Measurements from ENCODE around the gene CCDC197.

Gene CCDC197

DNA sequence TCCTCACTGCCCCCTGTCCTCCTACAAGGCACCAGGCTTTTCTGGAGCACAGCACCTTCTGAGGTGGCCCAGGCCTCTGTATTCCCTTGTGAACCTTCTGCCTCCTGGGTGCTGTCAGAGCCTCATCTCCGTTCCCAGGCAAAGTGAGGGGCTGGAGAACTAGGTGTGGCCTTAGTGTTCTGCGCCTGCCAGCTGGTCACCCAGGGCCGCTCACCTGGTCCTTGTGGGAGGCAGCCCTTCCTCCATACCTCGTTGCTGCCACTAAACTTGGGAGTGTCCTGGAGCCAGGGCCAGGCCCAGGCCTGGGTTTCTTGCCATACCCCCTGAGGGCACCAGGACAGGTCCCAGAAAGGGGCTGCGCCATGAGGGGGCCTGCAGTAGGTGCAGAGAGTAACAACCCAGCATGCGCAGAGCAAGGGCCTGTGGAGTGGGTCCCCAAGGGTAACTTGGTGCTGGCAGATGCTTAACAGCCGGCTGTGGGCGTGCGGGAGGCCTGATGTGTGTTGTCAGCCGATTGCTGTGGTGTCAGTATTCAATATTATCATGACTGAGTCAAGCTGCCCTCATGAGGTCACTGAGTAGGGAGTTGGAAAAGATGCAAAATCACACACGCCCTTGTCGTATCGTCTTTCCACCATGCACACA, 46.1 kb downstream of the CCDC197 start:
- no peak for DNase-seq (ENCODE audit: low read depth)

DNA sequence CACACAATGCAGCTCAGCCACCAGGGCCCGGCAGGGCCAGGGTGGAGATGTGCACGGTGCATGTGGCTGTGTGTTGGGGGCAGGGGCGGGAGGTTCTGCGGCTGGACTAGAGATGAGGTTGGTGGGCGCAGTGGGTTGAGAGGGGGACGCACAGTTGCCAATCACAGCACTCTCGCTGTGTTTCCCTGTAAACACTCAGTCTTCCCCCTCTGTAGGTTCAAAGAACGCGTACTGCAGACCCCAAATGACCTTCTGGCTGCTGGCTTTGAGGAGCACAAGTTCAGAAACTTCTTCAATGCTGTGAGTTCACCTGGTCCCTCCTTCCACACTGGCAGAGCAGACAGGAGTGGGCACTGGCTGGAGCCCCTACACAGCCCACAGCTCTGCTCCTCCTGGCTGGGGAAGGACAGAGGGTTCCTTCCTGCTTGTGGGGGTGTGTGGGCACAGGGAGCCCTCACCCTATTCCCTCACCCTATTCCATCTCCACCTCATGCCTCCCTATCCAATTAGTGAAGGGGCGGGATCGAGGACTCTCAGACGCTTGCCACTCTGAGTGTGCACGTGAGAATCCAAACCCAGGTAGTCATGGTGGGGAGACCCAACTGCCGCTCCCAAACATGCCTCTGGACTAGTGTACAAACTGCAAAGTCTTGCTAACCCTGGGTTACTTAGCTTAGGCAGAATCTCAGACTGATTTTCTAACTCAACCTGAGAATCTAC, 46.8 kb downstream of the CCDC197 start:
- DNase-seq (ENCODE audit: low read depth), result no peak

DNA sequence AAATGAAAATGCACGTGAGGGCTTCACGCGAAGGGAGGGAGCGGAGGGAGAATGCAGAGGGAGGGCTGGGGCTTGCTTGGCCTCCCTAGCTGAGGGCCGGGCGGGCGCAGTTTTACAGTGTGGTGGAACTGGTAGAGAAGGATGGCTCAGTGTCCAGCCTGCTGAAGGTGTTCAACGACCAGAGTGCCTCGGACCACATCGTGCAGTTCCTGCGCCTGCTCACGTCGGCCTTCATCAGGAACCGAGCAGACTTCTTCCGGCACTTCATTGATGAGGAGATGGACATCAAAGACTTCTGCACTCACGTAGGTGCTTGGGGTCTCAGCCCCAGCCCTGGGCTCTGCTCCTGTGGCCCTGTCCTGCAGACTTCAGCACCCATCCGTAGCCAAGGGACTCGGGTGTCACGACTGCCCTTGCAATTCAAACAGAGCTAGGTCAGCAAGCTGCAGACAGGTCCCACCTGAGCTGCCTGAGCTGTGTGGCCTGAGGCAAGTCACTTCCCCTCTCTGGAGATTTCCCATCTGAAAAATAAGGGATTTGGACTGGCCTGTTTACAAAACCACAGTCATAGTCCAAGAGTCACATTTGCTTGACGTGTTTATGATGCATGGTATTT, 47.5 kb downstream of the CCDC197 start:
- DNase-seq (ENCODE audit: low read depth), result no peak

DNA sequence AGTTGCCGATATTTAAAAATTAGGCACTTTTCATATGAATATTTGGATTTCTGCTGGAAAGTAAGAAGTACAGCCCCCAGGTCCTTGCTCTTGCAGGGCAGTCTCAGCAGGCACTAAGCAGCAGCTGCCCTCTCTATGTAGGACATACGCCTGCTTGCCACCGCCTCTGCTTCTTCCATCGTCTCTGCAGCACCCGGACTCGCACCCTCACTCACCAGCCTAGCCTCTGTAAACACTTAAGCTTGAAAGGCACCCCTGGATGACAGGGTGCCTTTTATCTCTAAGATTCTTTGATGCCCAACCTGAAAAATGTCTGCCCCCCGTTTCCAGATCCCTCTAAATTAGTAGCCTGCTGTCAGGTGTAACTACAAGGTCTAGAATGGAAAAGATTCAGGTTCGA, 48.0 kb downstream of the CCDC197 start:
- DNase-seq (ENCODE audit: low read depth), result no peak

DNA sequence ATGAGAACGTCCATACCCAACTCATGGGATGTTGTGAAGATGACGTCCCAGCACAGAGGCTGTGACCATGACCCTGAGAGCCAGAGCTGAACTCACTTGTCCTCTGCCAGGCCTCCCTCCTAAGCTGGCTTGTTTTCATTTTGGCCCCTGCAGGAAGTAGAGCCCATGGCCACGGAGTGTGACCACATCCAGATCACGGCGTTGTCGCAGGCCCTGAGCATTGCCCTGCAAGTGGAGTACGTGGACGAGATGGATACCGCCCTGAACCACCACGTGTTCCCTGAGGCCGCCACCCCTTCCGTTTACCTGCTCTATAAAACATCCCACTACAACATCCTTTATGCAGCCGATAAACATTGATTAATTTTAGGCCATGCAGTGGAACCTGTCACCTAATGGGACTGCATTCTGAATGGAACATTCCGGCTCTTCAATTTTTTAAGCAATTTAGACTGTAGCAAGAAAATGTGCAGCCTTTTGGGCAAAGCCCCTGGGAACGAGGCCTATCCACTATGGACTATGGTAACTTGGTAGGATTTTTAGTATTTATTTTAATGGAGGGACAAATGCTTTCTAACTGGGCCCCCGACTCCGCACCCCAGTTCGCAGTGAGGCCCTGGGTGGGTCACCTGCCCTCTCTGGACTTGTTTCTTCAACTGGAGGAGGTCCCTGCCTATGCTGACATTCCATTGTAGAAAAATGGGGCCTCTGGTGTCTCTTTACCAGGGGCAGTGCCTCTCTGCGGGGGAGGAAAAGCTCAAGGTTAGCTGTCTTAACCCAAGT, 48.7 kb downstream of the CCDC197 start:
- no peak for DNase-seq (ENCODE audit: low read depth)

DNA sequence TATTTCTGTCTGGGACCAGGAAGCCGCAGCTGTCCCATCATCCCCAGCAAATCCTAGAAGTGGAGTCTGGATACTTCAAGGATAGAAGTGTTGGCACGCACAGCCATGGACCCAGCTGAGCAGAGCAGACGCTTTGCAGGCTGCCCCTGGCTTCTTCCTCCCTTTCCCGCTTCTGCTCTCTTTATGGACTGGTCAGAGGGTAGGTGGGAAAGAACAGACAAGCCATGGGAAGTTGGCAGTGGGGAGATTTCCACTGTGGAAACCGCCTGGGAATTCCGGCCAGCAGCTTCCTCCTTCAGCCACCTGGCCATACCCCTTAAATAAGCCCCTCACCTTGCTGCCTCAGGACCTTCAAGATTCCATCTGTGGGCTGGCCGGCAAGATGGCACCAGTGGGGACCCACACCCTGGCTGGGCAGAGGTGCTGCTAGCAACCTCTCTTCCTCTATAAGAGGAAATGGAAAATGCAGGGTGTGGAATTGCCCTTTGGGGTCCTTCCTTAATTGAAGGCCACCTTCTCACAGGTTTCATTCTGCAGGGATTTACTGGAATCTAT, 49.7 kb downstream of the CCDC197 start:
- DNase-seq (ENCODE audit: low read depth), result no peak

DNA sequence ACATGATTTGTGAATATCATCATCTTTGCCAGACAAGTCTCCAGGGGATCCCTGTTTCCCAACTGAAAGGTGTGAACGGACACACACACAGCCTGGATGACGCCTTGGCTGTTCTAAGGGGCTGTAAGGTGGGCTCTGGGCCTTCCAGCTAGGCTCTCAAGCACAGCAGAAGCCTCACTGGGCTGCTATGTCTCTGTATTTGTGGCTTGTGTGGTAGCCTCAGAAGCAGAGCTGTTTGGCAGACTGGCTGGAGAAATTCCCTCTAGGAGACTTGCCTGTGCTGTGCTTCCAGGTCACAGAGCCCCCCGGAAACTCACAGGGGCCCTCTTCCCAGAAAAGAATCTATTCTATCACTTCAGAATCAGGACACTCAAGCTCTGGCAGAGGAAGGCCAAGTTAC, 50.5 kb downstream of the CCDC197 start:
- no peak for DNase-seq (ENCODE audit: low read depth)

DNA sequence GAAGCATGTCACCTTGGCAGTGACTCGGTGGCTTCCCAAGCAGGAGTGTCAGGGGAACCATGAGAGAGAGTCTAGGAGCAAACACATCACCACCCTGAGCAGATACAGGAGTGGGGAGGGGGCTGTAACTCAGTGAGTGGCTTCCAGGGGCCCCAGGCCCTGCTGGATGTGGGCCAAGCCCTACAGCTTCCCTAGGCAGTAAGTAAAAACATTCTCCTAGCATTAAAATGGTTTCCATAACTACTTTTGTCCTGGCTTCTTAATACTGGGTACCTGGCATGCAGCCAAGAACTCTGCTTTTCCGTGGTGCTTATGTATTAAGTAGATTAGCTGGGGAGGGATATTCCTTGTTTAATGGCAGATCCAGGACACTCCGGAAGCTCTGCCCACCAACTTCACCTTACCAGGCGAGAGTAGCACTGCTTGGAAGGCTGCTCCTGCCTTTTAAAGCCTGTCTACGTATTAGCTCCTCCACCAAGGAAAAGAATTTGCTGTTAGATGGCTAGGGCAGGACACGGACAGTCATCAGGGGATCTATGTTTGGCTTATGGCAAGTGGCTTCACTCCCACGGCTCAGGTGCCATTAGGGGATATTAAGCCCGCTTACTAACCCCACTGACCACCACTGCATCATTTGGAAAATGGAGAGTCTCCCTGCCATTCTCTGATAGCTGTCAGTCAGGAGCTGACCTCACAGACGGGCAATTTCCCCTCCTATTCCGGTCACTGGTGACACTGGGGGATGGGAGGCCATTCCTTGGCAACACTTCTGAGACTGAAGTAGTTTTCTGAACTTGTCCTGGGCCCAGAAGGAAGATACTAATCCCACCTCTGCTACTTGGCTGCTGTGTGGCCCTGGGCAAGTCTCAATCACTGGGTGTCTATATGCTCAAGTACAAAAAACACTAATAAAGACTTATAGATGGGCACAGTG, 51.9 kb downstream of the CCDC197 start:
- no peak for DNase-seq (ENCODE audit: low read depth)

DNA sequence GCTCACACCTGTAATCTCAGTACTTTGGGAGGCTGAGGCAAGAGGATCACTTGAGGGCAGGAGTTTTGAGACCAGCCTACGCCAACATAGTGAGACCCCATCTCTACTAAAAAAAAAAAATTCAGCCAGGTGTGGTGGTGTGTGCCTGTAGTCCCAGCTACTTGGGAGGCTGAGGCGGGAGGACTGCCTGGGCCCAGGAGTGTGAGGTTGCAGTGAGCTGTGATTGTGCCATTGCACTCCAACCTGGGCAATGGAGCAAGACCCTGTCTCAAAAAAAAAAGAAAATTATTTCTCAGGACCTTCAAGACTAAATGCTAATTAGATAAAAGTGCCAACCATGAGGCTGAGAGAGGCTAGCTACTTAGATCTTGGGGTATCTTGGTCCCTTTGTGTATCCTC, 52.5 kb downstream of the CCDC197 start:
- DNase-seq (ENCODE audit: low read depth), result no peak

DNA sequence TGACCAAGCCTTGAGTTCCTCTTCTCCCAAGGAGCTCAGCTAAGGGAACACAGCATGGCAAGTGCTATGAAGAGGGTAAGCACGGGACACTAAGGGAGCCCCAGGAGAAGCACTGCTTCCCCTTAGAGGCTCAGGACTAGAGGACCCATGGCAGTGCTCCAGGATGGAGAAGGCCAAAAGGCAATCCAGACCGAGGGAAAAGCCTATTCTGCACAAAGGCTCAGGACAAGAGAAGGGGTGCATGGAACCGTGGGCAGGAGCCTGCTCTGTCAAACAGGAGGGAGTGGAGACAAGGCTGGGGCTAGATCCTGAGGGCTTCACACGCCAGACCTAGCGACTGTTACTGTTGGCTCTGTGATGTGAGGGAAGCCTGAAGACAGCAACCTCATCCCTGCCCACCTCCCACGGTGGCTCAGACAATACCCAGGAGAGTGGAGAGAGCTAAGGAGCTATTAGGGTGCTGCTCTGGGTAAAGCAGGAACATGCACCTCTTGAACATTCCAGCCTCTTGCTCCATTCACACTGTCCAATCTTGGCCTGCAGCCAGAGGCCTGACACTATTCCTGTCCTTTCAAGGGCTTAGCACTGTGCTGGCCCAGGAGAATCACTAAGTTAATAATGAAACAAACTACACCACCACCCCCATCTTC, 53.3 kb downstream of the CCDC197 start:
- DNase-seq (ENCODE audit: low read depth), result no peak

DNA sequence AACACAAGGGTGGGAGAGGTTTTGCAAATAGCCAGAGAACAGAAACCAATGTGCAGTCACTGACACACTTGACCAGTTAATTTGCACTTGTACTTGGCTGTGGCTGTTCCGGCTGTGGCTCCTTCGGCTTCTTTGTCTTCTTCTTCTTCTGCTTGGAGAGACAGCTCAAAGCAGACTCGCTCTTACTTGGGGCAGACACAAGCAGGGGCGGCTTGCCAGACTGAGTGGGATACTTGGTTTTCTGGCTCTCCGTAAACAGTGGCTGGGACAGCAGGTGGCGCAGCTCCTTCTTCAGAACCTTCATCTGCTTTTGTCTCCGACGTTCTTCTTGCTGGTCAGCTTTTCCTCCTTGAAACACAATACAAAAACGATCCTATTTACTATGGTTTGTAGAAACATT, 54.0 kb downstream of the CCDC197 start:
- DNase-seq (ENCODE audit: low read depth), result no peak

DNA sequence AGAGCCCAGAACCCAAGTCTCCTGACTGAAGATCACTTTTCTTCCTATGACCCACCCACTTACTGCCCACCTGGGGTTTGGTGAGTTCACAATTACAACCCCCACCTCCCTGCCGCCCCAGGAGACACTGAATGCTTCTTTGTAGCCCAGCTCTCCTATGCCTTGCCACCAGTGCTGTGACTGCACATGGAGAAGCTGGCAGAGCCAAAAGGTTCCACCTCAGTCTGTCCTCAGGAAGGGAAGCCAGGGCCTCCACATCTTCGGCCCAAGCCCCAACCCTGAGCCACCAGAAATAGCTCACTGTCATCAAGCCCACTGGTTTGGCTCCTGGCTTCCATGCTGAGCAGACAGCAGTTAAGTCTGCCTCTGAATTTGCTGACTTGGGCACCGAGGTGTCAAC, 54.7 kb downstream of the CCDC197 start:
- no peak for DNase-seq (ENCODE audit: low read depth)

DNA sequence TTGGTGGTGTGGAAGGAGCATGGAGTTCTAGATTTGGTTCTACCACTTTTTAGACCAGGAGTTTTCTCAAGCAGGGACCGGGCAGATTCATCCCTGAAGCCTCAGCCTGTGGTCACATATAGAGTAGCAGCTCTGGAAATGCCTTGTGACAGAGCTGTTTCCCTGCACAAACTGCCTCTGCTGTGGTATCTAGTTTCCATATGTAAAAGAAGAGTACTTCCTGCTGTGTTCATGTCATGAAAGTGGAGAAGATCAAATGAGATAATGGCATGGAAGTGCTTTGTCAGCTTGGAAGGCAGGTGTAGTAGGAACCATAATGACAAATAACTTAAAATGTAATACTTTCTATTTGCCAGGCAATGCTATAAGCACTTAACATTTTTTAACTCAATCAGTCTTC, 55.1 kb downstream of the CCDC197 start:
- DNase-seq (ENCODE audit: low read depth), result no peak

DNA sequence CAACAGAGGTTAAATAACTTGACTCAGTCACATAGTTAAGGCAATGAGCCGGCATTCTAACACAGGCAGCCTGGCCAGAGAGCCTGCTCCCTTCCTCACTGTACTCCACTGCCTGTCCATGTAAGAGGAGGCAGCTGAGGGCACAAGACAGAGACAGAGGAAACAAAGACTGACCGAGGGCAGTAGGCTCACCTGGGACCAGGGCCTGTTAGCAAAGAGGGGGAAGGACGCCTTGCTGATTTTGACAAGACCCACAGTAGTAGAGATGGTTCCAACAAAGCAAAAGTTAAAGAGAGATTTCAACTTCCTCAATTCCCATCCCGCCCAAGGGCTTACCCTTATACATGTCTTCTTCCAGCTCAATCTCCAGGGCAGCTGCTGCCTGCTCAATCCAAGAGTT, 55.6 kb downstream of the CCDC197 start:
- DNase-seq (ENCODE audit: low read depth), result no peak

DNA sequence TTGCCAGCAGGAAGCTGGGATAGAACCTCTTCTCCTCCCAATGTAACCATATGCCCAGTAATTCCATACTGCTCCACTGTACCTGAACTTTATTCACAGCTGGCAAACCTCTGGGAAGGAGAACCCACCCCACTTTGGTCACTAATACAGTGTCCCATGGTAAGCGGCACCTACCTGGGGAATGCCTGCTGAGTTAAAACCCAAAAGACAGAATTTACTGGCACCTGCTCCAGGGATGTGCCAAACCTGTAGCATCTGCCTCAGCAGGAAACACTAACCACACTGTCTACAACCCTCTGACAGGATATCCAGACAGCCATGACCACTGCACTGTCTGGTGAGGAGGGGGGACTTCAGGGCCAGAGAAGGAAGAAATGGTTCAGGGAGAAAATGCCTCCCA, 57.3 kb downstream of the CCDC197 start:
- no peak for DNase-seq (ENCODE audit: low read depth)

DNA sequence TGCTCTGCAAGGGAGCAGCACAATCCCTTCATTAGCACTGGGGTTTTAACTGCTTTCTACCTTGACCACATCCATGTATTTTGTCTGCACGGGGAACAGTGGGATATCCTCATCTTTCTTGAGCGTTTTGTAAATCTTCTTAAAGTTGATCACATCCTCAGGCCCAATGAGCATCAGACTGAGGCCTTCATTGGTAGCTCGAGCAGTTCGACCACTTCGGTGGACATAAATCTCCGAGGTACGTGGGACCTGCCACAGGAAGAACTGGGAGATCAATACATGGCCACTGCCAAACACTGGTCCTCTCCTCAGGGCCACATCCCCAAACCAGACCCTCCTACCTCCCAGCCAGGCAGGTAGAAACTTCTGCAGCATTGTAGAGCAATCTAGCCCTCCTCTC, 57.8 kb downstream of the CCDC197 start:
- no peak for DNase-seq (ENCODE audit: low read depth)

DNA sequence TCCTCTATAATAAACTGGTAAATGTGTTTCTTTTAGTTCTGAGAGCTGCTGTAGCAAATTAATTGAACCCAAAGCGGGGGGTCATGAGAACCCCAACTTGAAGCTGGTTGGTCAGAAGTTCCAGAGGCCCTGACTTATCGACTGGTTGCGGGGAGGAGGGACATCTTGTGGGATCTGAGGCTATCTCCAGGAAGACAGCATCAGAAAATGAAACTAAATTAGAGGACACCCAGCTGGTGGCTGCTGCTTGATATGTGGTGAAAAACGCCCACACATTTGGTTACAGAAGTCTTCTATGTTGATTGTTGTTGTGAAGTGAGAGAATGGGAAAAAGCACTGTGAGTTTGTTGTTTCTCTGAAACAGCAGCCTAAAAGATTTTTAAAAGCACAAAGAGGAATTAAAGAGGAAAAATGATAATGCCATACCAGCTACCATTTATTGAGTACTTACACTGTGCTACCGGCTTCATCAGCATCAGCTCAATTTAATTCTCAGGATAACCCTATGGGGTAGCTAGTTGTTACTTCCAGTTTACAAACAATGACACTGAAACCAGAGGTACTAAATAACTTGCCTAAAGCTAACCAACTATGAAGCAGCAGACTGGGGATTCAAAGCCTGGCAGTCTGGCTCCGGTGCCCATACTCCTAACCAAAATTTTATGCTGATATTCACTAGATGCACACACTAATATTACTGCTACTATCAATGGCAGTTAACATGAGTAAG, 59.6 kb downstream of the CCDC197 start:
- DNase-seq (ENCODE audit: low read depth), result no peak

DNA sequence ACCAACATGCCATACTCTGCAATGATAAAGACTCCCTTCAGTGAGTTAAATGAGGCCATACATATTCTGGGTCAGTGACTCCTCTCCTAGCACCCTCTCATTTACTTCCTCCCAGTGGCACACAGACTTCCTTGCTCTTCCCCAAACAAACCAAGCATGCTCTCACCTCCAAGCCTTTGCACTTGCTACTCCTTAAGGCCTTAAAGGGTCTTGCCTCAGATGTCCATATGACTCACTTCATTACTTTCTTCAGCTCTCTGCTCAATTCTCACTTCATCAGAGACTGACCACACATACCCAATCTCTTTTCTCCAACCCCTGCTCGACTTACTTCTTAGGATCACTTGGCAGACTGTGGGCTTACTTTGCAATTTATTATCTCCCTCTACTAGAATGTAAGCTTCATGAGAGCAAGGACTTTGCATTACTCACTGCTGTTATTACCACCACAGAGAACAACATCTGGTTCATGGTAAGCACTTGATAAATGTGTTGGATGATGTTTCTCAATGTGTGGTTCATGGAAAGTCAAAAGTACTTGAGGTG, 61.1 kb downstream of the CCDC197 start:
- DNase-seq (ENCODE audit: low read depth), result no peak
